GM11168 (cell line): ENCODE results near the gene ACTR10.

Experiments used
- in situ Hi-C: fragments of 300-500 bp; cut with MboI; formaldehyde crosslinking; loops from one replicate; pipeline ENCODE4 v1.12.0; 2022; ENCODE audit warnings: low sequenced_read_pairs; ENCODE audit not compliant: unreplicated experiment

The ACTR10 gene

DNA sequence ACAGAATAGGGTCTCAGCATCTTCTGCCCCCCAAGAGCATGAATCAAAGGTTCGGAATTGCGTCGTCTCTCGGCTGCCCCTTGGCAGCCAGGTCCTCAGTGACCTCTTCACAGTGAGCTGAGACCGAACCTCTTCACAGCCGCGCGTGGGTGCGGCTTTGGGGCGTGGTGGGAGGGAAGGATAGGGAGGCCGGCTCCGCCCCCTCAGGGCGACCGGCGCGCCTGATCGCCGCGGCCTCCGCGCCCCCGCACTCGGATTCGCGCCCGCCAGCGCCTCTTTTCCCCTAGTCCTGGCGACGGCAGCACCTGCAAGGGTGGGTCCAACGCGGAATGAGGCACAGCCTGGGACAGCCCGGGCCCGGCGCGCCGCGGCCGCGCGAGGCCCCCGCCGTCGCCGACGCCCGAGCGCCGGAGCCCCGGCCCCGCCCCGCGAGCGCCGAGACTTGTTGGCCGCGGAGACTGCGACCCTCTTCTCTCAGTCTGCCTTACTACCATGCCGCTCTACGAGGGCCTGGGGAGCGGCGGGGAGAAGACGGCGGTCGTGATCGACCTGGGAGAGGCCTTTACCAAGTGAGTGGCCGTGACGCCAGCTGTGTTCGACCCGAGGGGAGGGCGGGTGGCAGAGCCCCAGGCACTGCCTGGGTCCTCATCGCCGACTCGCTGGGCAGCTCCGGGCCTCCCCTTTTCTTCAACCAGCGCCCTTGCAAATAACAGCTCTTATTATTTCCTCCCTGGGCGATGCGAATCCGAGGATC is at the start of gene ACTR10:
Gene ACTR10 (plus strand): TSS at position 424 of the 754 bp plus-strand sequence. CDS start 69 bp downstream, at position 493.
- in situ Hi-C loops: no loop called here

GRCh38 chr14:58150243-58150805 is 49.6 kb upstream of the ACTR10 start:
- in situ Hi-C loops: no loop called here

- in situ Hi-C loops: no loop called here
Measured at GRCh38 chr14:58151133-58152013, 48.6 kb upstream of the ACTR10 start.

GRCh38 chr14:58152014-58152857 is 47.7 kb upstream of the ACTR10 start, which contains the start of gene ARMH4:
TSS of gene ARMH4 (minus strand) at chr14:58152213. CDS start at chr14:58139358, 12,855 bp downstream.
- in situ Hi-C loops: no loop called here

DNA sequence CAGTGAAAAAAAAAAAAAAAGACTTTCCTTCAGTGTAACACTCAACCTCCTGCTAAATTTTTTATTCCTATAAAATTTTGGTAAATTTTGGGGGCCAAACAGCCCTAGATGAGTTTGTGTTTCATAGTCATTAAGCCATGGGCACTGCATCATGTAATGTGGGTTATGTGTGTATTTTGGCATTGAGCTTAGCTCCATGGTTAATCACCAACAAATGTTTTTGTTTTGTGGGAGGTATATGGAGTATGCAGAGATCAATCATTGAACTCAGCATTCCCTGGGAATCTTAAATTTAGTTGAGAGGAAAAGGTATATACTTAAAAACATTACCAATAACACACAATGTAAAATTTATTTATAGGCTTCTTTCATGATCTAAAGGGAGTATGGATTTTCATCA is 39.4 kb upstream of the ACTR10 start:
- in situ Hi-C loops: no loop called here

GRCh38 chr14:58166005-58166983 is 33.7 kb upstream of the ACTR10 start:
- in situ Hi-C loops: no loop called here

DNA sequence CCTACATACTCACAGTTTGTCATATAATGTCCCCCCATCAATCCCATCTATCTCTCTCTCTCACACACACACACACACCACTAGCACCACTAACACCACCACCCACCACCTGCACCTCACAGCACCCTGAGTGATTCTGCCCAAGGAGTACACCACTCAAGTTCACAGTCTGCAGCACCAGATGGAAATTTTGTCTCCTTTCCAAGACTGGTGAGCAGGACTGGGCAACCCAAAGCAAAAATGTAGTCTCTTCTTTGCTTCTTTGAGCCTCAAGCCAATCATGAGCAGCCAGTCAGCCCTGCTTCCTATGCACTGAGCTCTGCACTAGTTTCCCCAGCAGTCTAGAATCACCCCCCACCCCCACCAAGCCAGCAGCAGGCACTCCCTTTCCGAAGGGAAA is 32.9 kb upstream of the ACTR10 start:
- in situ Hi-C loops: no loop called here

- in situ Hi-C loops: no loop called here
Measured at GRCh38 chr14:58167891-58168290, 32.1 kb upstream of the ACTR10 start.

GRCh38 chr14:58171090-58171489 is 28.9 kb upstream of the ACTR10 start:
- in situ Hi-C loops: no loop called here

DNA sequence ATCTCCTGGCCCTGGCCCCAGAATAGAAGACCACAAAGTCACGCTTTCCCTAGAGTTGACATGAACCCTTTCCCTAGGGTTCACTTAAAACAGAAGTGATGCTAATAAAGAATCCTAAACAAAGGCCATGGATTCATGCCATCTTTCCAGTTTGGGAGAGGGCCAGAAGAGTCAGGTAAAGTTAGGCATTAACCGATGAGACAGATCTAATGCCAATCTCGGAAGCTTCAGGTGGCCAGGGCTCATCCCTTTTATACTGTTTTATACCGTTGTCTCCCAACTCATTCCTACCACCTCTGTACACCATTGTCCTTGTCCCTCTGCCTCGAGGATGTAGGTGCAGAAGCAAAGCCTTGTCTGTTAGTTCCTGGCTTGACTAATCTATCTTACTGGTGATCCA is 22.8 kb upstream of the ACTR10 start:
- in situ Hi-C loops: no loop called here

- in situ Hi-C loops: no loop called here
Measured at GRCh38 chr14:58189176-58189575, 10.8 kb upstream of the ACTR10 start.

GRCh38 chr14:58191763-58192601 is 8.0 kb upstream of the ACTR10 start:
- in situ Hi-C loops: no loop called here

DNA sequence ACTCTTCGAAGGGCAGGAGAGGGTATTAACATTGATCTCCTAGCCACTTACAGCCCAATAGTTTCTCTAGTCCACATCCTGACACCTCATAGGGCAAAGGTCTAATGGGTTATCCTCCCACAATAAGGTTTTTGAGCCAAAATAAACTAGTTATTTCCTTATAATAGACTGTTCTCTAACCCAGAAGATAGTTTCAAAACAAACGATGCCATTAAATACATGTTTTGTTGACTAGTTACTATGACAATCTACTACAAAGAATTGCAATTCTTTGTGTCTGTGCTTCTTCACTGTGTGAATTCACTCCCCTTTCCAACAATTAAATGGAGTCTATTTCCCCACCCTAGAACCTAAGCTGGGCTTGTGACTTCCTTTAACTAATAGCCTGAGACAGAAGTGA is 6.4 kb upstream of the ACTR10 start:
- in situ Hi-C loops: no loop called here

DNA sequence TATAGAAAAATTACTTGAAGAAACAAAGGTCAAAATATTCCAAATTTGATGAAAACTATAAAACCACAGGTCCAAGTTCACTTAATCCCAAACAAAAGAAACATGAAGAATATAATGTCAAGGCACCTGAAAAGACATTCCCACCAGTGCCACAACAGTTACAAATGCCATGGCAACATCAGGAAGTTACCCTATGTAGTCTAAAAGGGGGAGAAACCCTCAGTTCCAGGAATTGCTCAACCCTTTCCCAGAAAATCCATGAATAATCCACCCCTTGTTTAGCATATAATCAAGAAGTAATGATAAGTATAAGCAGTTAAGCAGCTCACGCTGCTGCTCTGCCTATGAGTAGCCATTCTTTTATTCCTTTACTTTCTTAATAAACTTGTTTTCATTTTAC is 3.8 kb upstream of the ACTR10 start:
- in situ Hi-C loops: no loop called here

DNA sequence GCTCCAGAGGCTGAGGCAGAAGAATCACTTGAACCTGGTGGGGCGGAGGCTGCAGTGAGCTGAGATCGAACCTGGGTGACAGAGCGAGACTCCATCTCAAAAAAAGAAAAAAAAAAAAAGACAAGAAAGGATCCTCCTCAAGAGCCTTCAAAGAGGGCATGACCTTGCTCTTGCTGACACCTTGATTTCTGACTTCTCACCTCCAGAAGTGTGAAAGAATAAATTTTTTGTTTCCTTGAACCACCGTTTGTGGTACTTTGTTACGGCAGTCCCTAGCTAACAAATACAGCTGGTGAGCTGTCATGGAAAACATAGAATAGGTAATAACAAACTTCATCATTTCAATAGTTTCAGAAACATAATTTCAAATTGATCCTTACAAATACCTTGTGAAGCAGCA is 1.9 kb upstream of the ACTR10 start:
- in situ Hi-C loops: no loop called here

DNA sequence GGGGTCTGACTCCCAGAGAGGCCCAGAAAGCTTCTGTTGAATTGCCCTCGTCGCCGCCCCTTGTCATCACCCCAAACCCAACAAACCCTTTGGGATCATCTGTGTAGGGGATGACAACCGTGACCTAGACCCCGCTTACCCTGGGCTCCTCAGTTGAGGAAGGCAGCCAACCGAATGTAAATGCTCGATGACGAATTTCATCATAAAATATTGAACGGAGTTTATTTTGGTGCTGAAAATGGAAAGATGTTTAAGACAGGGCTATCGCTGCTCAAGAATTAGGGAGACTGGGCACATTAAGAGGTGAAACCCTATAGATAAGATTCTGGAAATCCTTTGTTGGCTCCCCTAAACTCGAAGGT is 512 bp downstream of the ACTR10 start:
- in situ Hi-C loops: no loop called here

DNA sequence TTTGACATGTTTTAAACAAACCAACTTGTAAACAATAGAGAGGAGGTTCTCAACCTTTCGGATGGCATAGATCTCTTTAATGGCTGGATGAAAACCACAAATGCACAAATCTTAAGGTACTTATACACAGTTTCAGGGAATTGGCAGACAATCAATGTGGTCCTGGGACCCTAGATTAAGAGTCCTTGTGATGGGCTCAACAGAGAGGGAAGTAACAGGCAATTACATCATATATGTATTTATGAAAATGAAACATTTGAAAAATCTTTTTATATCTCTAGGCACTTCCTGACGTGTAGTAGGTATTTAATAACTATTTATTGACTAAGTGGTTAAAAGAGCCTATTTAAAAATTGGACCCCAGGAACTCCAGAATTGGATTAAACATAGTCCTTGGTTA is 897 bp downstream of the ACTR10 start:
- in situ Hi-C loops: no loop called here

DNA sequence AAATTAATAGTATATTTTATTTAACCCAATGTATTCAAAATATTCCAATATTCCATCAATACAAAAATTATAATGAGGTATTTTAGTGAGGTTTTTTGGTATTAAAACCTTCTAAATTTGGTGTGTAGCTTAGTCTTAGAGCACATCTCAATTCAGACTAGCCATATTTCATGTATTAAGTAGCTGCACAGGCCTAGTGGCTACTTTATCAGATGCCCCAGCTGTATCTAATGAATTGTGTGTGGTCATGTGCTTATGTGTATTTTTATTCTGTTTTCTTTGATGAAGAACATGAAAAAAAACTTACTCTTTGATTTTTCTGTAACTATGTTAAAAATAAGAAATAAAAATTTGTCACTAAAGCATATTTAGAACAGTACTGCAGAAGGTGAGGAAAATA is 13.2 kb downstream of the ACTR10 start:
- in situ Hi-C loops: no loop called here
